Middle frontal gyrus (tissue), 1 donor: ENCODE data around the gene ICA1.
A peak's percentile ranks its signal among the peaks of the same experiment; 100 is the strongest.
"Not testable (repeated sequence)": the region's sequence is repeated elsewhere in the genome, so short reads cannot be mapped to it uniquely, and the experiment has no call there.

Source experiments
- DNase-seq: peaks from one replicate; pipeline ENCODE4 v3.0.0-alpha.2; 2015; ENCODE audit warnings: low spot score; ENCODE audit errors: extremely low spot score

ICA1 gene

GRCh38 chr7:8261711-8262695 is at the start of gene ICA1:
ICA1 (minus strand) TSS chr7:8262167; CDS start chr7:8235926, 26,241 bp downstream.
- no peak for DNase-seq

GRCh38 chr7:8310876-8311275 is 48.9 kb upstream of the ICA1 start:
- DNase-seq = no peak

GRCh38 chr7:8305625-8306388 is 43.8 kb upstream of the ICA1 start:
- DNase-seq = no peak

GRCh38 chr7:8305104-8305503 is 43.1 kb upstream of the ICA1 start:
- no peak for DNase-seq

GRCh38 chr7:8303904-8304528 is 42.0 kb upstream of the ICA1 start:
- no peak for DNase-seq

GRCh38 chr7:8297023-8297422 is 35.1 kb upstream of the ICA1 start:
- DNase-seq = not testable (repeated sequence)

GRCh38 chr7:8296362-8296659 is 34.3 kb upstream of the ICA1 start:
- no peak for DNase-seq

- DNase-seq = peak; percentile 73
Observed at GRCh38 chr7:8295638-8296361, 33.8 kb upstream of the ICA1 start.

- no peak for DNase-seq
Observed at GRCh38 chr7:8291397-8292141, 29.6 kb upstream of the ICA1 start.

GRCh38 chr7:8290645-8291308 is 28.8 kb upstream of the ICA1 start:
- no peak for DNase-seq

GRCh38 chr7:8286118-8286517 is 24.2 kb upstream of the ICA1 start:
- DNase-seq = no peak

GRCh38 chr7:8285155-8285554 is 23.2 kb upstream of the ICA1 start:
- DNase-seq = no peak

GRCh38 chr7:8284606-8285005 is 22.6 kb upstream of the ICA1 start:
- no peak for DNase-seq

- DNase-seq = no peak
Observed at GRCh38 chr7:8283968-8284367, 22.0 kb upstream of the ICA1 start.

- DNase-seq = no peak
Observed at GRCh38 chr7:8282871-8283270, 20.9 kb upstream of the ICA1 start.

GRCh38 chr7:8282162-8282561 is 20.2 kb upstream of the ICA1 start:
- DNase-seq = no peak

GRCh38 chr7:8278183-8278582 is 16.2 kb upstream of the ICA1 start:
- DNase-seq = no peak

- no peak for DNase-seq
Observed at GRCh38 chr7:8277394-8277982, 15.5 kb upstream of the ICA1 start.

GRCh38 chr7:8274589-8274988 is 12.6 kb upstream of the ICA1 start:
- no peak for DNase-seq

- DNase-seq = no peak
Observed at GRCh38 chr7:8271960-8272359, 10.0 kb upstream of the ICA1 start.
